ENCODE data around the gene LIMK1. TPM values are rescaled to one million over a fixed set of nuclear protein-coding genes. Genes with fewer than 3 reads are reported as not detected.

LIMK1 gene
- total and polyA plus RNA-seq, 5 donors from 2014 or later, result 1.7 to 14.4 (median 2.8) TPM

DNA sequence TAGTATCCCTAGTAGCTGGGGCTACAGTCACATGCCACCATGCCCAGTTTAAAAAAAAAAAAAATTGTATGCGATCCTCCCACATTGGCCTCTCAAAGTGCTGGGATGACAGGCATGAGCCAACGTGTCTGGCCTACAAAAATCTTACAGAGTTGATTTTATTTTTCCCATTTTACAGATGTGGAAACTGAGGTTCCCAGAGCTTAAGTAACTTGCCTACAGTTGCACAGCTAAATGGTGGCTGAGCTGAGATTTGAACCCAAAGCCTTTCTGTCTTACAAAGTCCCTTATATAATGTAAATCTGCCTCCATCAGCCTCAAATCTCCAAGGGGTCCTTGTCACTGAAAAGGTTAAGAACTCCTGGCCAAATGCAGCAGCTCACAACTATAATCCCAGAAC, 24.6 kb upstream of the LIMK1 start:
- Histone ChIP-seq H3K4me3 (ENCODE audit: low read depth, low read length) (no peak overlapping the region), H3K27me3 (ENCODE audit: control insufficient read depth, insufficient read depth, low read length) (no peaks in the 10 kb centered on the region), H3K27ac (ENCODE audit: insufficient read depth, low read length, poor library complexity, severe bottlenecking) (no peak overlapping the region), H3K36me3 (ENCODE audit: control insufficient read depth, insufficient read depth, low read length) (no peaks in the 10 kb centered on the region), H3K9me3 (ENCODE audit: control insufficient read depth in 2 of 2, low read length in 2 of 2) (no peaks in the 10 kb centered on the region), H3K4me1 (ENCODE audit: control insufficient read depth, insufficient read depth, low read length, poor library complexity, severe bottlenecking) (peaks cover 7% of the 10 kb centered on the region)
- Mint-ChIP-seq H3K4me1 (peaks cover 0 to 6% (median 5%) of the 10 kb centered on the region in 4 donors), H3K27me3 (peaks cover 21% of the 10 kb centered on the region), H3K36me3 (no peaks in the 10 kb centered on the region), H3K27ac (no peak overlapping the region), H3K9me3 (no peaks in the 10 kb centered on the region), H3K4me3 (no peak overlapping the region)
- DNase-seq (no peak), ATAC-seq (ENCODE audit: low read depth in 2 of 2) (no peak)

DNA sequence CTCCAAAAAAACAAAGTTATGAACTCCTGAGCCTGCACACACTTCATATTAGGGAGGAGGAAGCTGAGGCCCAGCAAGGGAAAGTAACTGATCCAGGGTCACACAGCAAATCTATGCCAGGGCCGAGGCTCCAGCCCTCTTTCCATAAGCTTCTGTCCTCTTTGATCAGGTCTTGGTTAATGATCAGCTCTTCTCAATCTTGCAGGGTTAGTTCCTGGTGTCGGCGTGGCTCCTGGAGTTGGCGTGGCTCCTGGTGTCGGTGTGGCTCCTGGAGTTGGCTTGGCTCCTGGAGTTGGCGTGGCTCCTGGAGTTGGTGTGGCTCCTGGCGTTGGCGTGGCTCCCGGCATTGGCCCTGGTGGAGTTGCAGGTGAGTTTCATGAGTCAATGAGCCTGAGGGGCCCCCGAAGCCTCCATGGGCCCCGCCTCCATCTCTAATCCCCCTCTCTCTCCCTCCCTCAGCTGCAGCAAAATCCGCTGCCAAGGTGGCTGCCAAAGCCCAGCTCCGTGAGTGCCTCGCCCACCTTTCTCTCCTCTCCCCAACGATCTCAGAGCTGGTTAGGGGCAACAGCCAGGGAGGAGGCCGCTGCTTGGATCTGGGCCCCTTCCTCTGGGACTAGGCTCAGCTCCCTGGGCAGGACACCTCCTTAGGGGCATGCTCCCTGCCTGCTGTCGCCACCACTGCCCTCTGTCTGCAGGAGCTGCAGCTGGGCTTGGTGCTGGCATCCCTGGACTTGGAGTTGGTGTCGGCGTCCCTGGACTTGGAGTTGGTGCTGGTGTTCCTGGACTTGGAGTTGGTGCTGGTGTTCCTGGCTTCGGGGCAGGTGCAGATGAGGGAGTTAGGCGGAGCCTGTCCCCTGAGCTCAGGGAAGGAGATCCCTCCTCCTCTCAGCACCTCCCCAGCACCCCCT, 23.7 kb upstream of the LIMK1 start:
- no peaks in the 10 kb centered on the region for H3K36me3 ChIP-seq (ENCODE audit: control insufficient read depth, insufficient read depth, low read length)
- Mint-ChIP-seq H3K36me3 (no peaks in the 10 kb centered on the region), H3K4me3 (no peak overlapping the region), H3K9me3 (no peaks in the 10 kb centered on the region), H3K4me1 (peaks cover 0 to 6% (median 5%) of the 10 kb centered on the region in 4 donors), H3K27me3 (peaks cover 18% of the 10 kb centered on the region), H3K27ac (no peak overlapping the region)
- no peaks in the 10 kb centered on the region for H3K9me3 ChIP-seq (ENCODE audit: control insufficient read depth in 2 of 2, low read length in 2 of 2)
- H3K27me3 ChIP-seq (ENCODE audit: control insufficient read depth, insufficient read depth, low read length), result no peaks in the 10 kb centered on the region
- DNase-seq (no peak), ATAC-seq (ENCODE audit: low read depth in 2 of 2) (no peak)
- H3K4me1 ChIP-seq (ENCODE audit: control insufficient read depth, insufficient read depth, low read length, poor library complexity, severe bottlenecking), result peaks cover 7% of the 10 kb centered on the region
- no peak overlapping the region for H3K4me3 ChIP-seq (ENCODE audit: low read depth, low read length)
- no peak overlapping the region for H3K27ac ChIP-seq (ENCODE audit: insufficient read depth, low read length, poor library complexity, severe bottlenecking)

DNA sequence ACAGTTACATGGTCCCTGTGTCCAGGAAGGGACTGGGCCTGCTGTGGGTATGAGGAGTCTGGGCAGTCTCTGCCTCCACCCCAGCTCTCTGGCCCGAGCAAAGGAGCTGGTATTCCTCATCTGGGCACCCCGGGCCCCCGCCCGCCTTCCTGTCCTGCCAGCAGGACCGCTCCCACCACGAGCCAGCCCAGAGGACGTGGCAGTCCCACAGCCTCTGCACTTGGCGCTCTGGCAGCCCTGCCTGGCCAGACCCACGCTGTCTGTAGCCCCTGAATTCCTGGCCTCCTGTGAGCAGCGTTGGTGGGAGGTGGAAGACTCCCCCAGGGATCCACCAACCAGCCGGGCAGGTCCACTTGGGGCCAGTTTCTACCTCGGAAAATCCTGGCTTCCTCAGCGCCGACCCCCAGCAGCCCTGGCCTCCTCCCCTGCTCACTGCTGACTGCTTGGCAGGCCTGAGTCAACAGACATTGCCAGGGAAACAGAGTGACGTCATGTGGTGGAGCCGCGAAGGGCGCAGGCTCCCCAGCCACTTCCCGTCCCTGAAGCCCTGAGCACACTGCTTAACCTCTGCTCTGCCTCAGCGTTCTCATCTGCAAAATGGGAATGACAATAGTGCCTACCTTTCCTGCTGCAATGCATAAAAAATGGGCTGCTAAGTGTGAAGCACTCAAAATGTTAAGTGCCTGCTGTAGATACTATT, 21.6 kb upstream of the LIMK1 start:
- no peaks in the 10 kb centered on the region for H3K27me3 ChIP-seq (ENCODE audit: control insufficient read depth, insufficient read depth, low read length)
- H3K36me3 ChIP-seq (ENCODE audit: control insufficient read depth, insufficient read depth, low read length), result no peaks in the 10 kb centered on the region
- H3K27ac ChIP-seq (ENCODE audit: insufficient read depth, low read length, poor library complexity, severe bottlenecking), result peak overlapping the region; percentile 50
- Mint-ChIP-seq H3K27me3 (peaks cover 11% of the 10 kb centered on the region), H3K4me1 (peaks cover 0 to 6% (median 5%) of the 10 kb centered on the region in 4 donors), H3K27ac (peak overlapping the region; percentile 26 to 95 (median 90)), H3K9me3 (no peaks in the 10 kb centered on the region), H3K36me3 (no peaks in the 10 kb centered on the region), H3K4me3 (peak overlapping the region in 3 of 4 donors; percentile 28 to 81 (median 48))
- H3K4me1 ChIP-seq (ENCODE audit: control insufficient read depth, insufficient read depth, low read length, poor library complexity, severe bottlenecking), result peaks cover 7% of the 10 kb centered on the region
- DNase-seq (peak; percentile 54 to 67 (median 55)), ATAC-seq (ENCODE audit: low read depth in 2 of 2) (peak; percentile 93 to 95)
- H3K9me3 ChIP-seq (ENCODE audit: control insufficient read depth in 2 of 2, low read length in 2 of 2), result no peaks in the 10 kb centered on the region
- no peak overlapping the region for H3K4me3 ChIP-seq (ENCODE audit: low read depth, low read length)

- Histone ChIP-seq H3K27ac (ENCODE audit: insufficient read depth, low read length, poor library complexity, severe bottlenecking) (no peak overlapping the region), H3K4me3 (ENCODE audit: low read depth, low read length) (no peak overlapping the region), H3K27me3 (ENCODE audit: control insufficient read depth, insufficient read depth, low read length) (no peaks in the 10 kb centered on the region), H3K36me3 (ENCODE audit: control insufficient read depth, insufficient read depth, low read length) (no peaks in the 10 kb centered on the region), H3K9me3 (ENCODE audit: control insufficient read depth in 2 of 2, low read length in 2 of 2) (no peaks in the 10 kb centered on the region), H3K4me1 (ENCODE audit: control insufficient read depth, insufficient read depth, low read length, poor library complexity, severe bottlenecking) (peaks cover 7% of the 10 kb centered on the region)
- H3K4me3 Mint-ChIP-seq, result peak overlapping the region in 1 of 4 donors; percentile 63
- peaks cover 9% of the 10 kb centered on the region for H3K27me3 Mint-ChIP-seq
- H3K36me3 Mint-ChIP-seq, result no peaks in the 10 kb centered on the region
- DNase-seq (no peak), ATAC-seq (ENCODE audit: low read depth in 2 of 2) (no peak)
- no peaks in the 10 kb centered on the region for H3K9me3 Mint-ChIP-seq
- peaks cover 0 to 6% (median 5%) of the 10 kb centered on the region in 4 donors for H3K4me1 Mint-ChIP-seq
- H3K27ac Mint-ChIP-seq, result no peak overlapping the region
Measured at GRCh38 chr7:74063223-74063641, 20.4 kb upstream of the LIMK1 start.

DNA sequence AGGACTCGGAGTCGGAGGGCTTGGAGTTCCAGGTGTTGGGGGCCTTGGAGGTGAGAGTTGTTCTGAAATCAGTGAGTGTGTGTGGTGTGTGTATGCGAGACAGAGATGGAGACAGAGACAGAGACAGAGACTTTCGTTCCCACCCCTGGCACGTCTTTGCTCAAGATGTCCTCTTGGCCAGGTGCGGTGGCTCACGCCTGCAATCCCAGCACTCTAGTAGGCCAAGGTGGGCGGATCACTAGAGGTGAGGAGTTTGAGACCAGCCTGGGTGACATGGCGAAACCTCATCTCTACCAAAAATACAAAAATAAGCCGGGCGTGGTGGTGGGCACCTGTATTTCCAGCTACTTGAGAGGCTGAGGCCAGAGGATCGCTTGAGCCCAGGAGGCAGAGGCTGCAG, 20.0 kb upstream of the LIMK1 start:
- Mint-ChIP-seq H3K9me3 (no peaks in the 10 kb centered on the region), H3K27me3 (peaks cover 5% of the 10 kb centered on the region), H3K36me3 (no peaks in the 10 kb centered on the region), H3K4me1 (peaks cover 0 to 6% (median 5%) of the 10 kb centered on the region in 4 donors), H3K27ac (no peak overlapping the region), H3K4me3 (peak overlapping the region in 1 of 4 donors; percentile 63)
- no peak for DNase-seq
- no peak overlapping the region for H3K27ac ChIP-seq (ENCODE audit: insufficient read depth, low read length, poor library complexity, severe bottlenecking)
- no peak overlapping the region for H3K4me3 ChIP-seq (ENCODE audit: low read depth, low read length)
- H3K27me3 ChIP-seq (ENCODE audit: control insufficient read depth, insufficient read depth, low read length), result no peaks in the 10 kb centered on the region
- no peaks in the 10 kb centered on the region for H3K9me3 ChIP-seq (ENCODE audit: control insufficient read depth in 2 of 2, low read length in 2 of 2)
- no peaks in the 10 kb centered on the region for H3K36me3 ChIP-seq (ENCODE audit: control insufficient read depth, insufficient read depth, low read length)
- ATAC-seq (ENCODE audit: low read depth in 2 of 2), result no peak
- H3K4me1 ChIP-seq (ENCODE audit: control insufficient read depth, insufficient read depth, low read length, poor library complexity, severe bottlenecking), result peaks cover 7% of the 10 kb centered on the region

- H3K4me1 Mint-ChIP-seq, result peaks cover 0 to 6% (median 5%) of the 10 kb centered on the region in 4 donors
- Histone ChIP-seq H3K27ac (ENCODE audit: insufficient read depth, low read length, poor library complexity, severe bottlenecking) (no peak overlapping the region), H3K9me3 (ENCODE audit: control insufficient read depth in 2 of 2, low read length in 2 of 2) (no peaks in the 10 kb centered on the region), H3K27me3 (ENCODE audit: control insufficient read depth, insufficient read depth, low read length) (no peaks in the 10 kb centered on the region), H3K4me1 (ENCODE audit: control insufficient read depth, insufficient read depth, low read length, poor library complexity, severe bottlenecking) (peaks cover 7% of the 10 kb centered on the region), H3K4me3 (ENCODE audit: low read depth, low read length) (no peak overlapping the region), H3K36me3 (ENCODE audit: control insufficient read depth, insufficient read depth, low read length) (no peaks in the 10 kb centered on the region)
- H3K36me3 Mint-ChIP-seq, result no peaks in the 10 kb centered on the region
- H3K27ac Mint-ChIP-seq, result no peak overlapping the region
- no peaks in the 10 kb centered on the region for H3K9me3 Mint-ChIP-seq
- peaks cover 4% of the 10 kb centered on the region for H3K27me3 Mint-ChIP-seq
- DNase-seq (no peak), ATAC-seq (ENCODE audit: low read depth in 2 of 2) (no peak)
- no peak overlapping the region for H3K4me3 Mint-ChIP-seq
Measured at GRCh38 chr7:74064696-74065095, 18.9 kb upstream of the LIMK1 start.

- peaks cover 0 to 6% (median 5%) of the 10 kb centered on the region in 4 donors for H3K4me1 Mint-ChIP-seq
- H3K4me3 Mint-ChIP-seq, result no peak overlapping the region
- H3K27ac ChIP-seq (ENCODE audit: insufficient read depth, low read length, poor library complexity, severe bottlenecking), result no peak overlapping the region
- ATAC-seq (ENCODE audit: low read depth in 2 of 2), result no peak
- no peak overlapping the region for H3K27ac Mint-ChIP-seq
- no peaks in the 10 kb centered on the region for H3K36me3 Mint-ChIP-seq
- no peaks in the 10 kb centered on the region for H3K9me3 ChIP-seq (ENCODE audit: control insufficient read depth in 2 of 2, low read length in 2 of 2)
- DNase-seq, result no peak
- H3K36me3 ChIP-seq (ENCODE audit: control insufficient read depth, insufficient read depth, low read length), result no peaks in the 10 kb centered on the region
- peaks cover 4% of the 10 kb centered on the region for H3K27me3 Mint-ChIP-seq
- H3K4me3 ChIP-seq (ENCODE audit: low read depth, low read length), result no peak overlapping the region
- H3K4me1 ChIP-seq (ENCODE audit: control insufficient read depth, insufficient read depth, low read length, poor library complexity, severe bottlenecking), result peaks cover 7% of the 10 kb centered on the region
- no peaks in the 10 kb centered on the region for H3K27me3 ChIP-seq (ENCODE audit: control insufficient read depth, insufficient read depth, low read length)
- peaks cover 0 to 1% (median 0%) of the 10 kb centered on the region in 7 donors for H3K9me3 Mint-ChIP-seq
Measured at GRCh38 chr7:74066626-74067025, 17.0 kb upstream of the LIMK1 start.
